K562 (cell line): ENCODE results near the gene GRIN1. TPM values are rescaled to one million over a fixed set of nuclear protein-coding genes. Genes with fewer than 3 reads are reported as not detected.

Experiments used
- GMEB1 ChIP-seq: fragments of 250-450 bp; sonication (Bioruptor Pico); IDR thresholded peaks from 2 replicates; pipeline ENCODE4 v1.4.0; 2020; ENCODE audit warnings: mild to moderate bottlenecking
- HEY1 ChIP-seq: fragments of 250-450 bp; sonication (Bioruptor Pico); IDR thresholded peaks from 2 replicates; pipeline ENCODE4 v1.5.0; 2020; ENCODE audit warnings: mild to moderate bottlenecking, moderate library complexity, borderline replicate concordance
- MAFK ChIP-seq: IDR thresholded peaks from 2 replicates; pipeline ENCODE4 v1.6.1; 2011; ENCODE audit warnings: low read length, improper control_type of control experiment
- PML ChIP-seq: IDR thresholded peaks from 2 replicates; pipeline ENCODE4 v1.6.1; 2012; ENCODE audit warnings: low read length, inconsistent platforms
- POLR2AphosphoS5 ChIP-seq: IDR thresholded peaks from 2 replicates; pipeline ENCODE4 v1.6.1; 2011; ENCODE audit warnings: mild to moderate bottlenecking, low read depth, low read length, moderate library complexity; ENCODE audit not compliant: control insufficient read depth, insufficient read depth
- RBFOX2 ChIP-seq: fragments of 200-400 bp; formaldehyde crosslinking; IDR thresholded peaks from 2 replicates; pipeline ENCODE4 v1.6.1; 2017; ENCODE audit warnings: low read depth, mild to moderate bottlenecking, low read length, moderate library complexity
- ZBTB40 ChIP-seq, 2 experiments: fragments of 450-650 bp in 1 of 2; sonication (generic) in 1 of 2; formaldehyde crosslinking in 1 of 2; IDR thresholded peaks; 2 replicates each; pipeline versions ENCODE4 v1.7.1 to v1.9.0; 2016 to 2022; ENCODE audit warnings: inconsistent platforms in 1 of 2, mild to moderate bottlenecking in 1 of 2, missing genetic modification reagents in 1 of 2
- ZBTB49 ChIP-seq: sonication (generic); formaldehyde crosslinking; IDR thresholded peaks from 2 replicates; pipeline ENCODE4 v1.8.0; 2022; ENCODE audit warnings: missing genetic modification reagents, mild to moderate bottlenecking, borderline replicate concordance
- ZNF121 ChIP-seq: sonication (generic); formaldehyde crosslinking; conservative IDR thresholded peaks from 2 replicates; pipeline ENCODE4 v1.8.0; 2022; ENCODE audit warnings: missing genetic modification reagents
- ZNF3 ChIP-seq: fragments of 250-450 bp; sonication (Bioruptor Pico); IDR thresholded peaks from 2 replicates; pipeline ENCODE4 v1.5.0; 2021; ENCODE audit warnings: mild to moderate bottlenecking, moderate library complexity
- ZNF511 ChIP-seq: sonication (generic); formaldehyde crosslinking; IDR thresholded peaks from 2 replicates; pipeline ENCODE4 v1.8.0; 2022; ENCODE audit warnings: mild to moderate bottlenecking, missing genetic modification reagents
- polyA plus RNA-seq, 8 experiments: library from polyadenylated mRNA; depleted of rRNA in 4 of 8; stranded (reverse) in 5 of 8; unstranded in 3 of 8; fragments of >200 nt; fragmentation: Nextera tagmentation in 2 of 8; fragmentation: Illumina TruSeq in 1 of 8; extraction: Ambion mirVana in 2 of 8; extraction: Trizol in 1 of 8; gene quantifications; 2 replicates each; pipeline versions ENCODE4 v1.2.1 to v1.2.3, GENCODE V29; 2011 to 2014; ENCODE audit warnings: inconsistent platforms in 1 of 8, missing spikeins in 1 of 8
- total RNA-seq, 7 experiments: library from RNA; depleted of rRNA in 6 of 7; stranded (reverse); fragments of >200 nt in 6 of 7; fragmentation: Illumina TruSeq in 2 of 7; extraction: Trizol in 2 of 7; gene quantifications; 2 replicates each; pipeline versions ENCODE4 v1.2.1 to v1.2.3, GENCODE V29; 2011 to 2021; ENCODE audit warnings: low replicate concordance in 1 of 7

The GRIN1 gene
- total and polyA plus RNA-seq, 9 of the 15 experiments (the other 6 are each of a cell fraction or from before 2014, with no cell fraction given): 0.03 to 0.35 (median 0.16) TPM; not detected in 6

GRCh38 chr9:137205126-137206069, 66.4 kb downstream of the GRIN1 start, which contains the start of the genes NDOR1 and TMEM203 (continued):
- TF ChIP-seq ZBTB40 (IDR thresholded peaks at IDR 0.05) (peak; percentile 97), ZBTB40 (CRISPR knock-in tag; IDR thresholded peaks at IDR 0.05) (no peak), HEY1 (CRISPR knock-in tag) (no peak), MAFK (no peak), ZNF121 (CRISPR knock-in tag) (no peak), ZBTB49 (CRISPR knock-in tag) (peak; percentile 34; the same call in 1 of the 2 replicates), ZNF3 (CRISPR knock-in tag) (no peak), PML (peak; percentile 44; the same call in 1 of the 2 replicates), POLR2AphosphoS5 (peak; percentile 82), RBFOX2 (peak; percentile 94), ZNF511 (CRISPR knock-in tag) (peak; percentile 42; the same call in 1 of the 2 replicates), GMEB1 (CRISPR knock-in tag) (peak; percentile 65)
